Natural killer cell (primary cell): ENCODE results near the gene CTDSP1. TPM values are rescaled to one million over a fixed set of nuclear protein-coding genes. Genes with fewer than 3 reads are reported as not detected.

ENCODE experiments used
- ATAC-seq, 3 donors: fragments of 150-1000 bp in 2 of 3; fragments of 200-7000 bp in 1 of 3; cut with Tn5 transposase; 1 replicate in 1 of 3; 2 replicates in 2 of 3; pipeline ENCODE4 v1.10.0; 2021; ENCODE audit warnings: mild to moderate bottlenecking in 2 of 3, moderate library complexity in 2 of 3
- DNase-seq, 2 donors: peaks; one replicate each; pipeline versions ENCODE4 v3.0.0 to v3.0.0-alpha.2; 2013 to 2021; ENCODE audit warnings: mixed read lengths in 1 of 2
- H3K27ac ChIP-seq: one replicate; pipeline ENCODE4 v1.5.1; 2013; ENCODE audit warnings: mild to moderate bottlenecking, low read length
- H3K27me3 ChIP-seq: one replicate; pipeline ENCODE4 v1.6.1; 2013; ENCODE audit warnings: low read length; ENCODE audit not compliant: control insufficient read depth, insufficient read depth
- H3K36me3 ChIP-seq: one replicate; pipeline ENCODE4 v1.6.1; 2013; ENCODE audit warnings: low read length; ENCODE audit not compliant: control insufficient read depth, insufficient read depth
- H3K4me1 ChIP-seq: one replicate; pipeline ENCODE4 v1.6.1; 2013; ENCODE audit warnings: low read length; ENCODE audit not compliant: control insufficient read depth, insufficient read depth
- H3K4me3 ChIP-seq: one replicate; pipeline ENCODE4 v1.5.1; 2013; ENCODE audit warnings: low read length
- H3K9me3 ChIP-seq: one replicate; pipeline ENCODE4 v1.6.1; 2013; ENCODE audit warnings: low read length; ENCODE audit not compliant: control insufficient read depth, insufficient read depth
- H3K27ac Mint-ChIP-seq, 2 donors: one replicate each; pipeline ENCODE4 v1.8.0; 2022; ENCODE audit warnings: mild to moderate bottlenecking in 2 of 2, mixed read lengths in 2 of 2, moderate library complexity in 1 of 2
- H3K27me3 Mint-ChIP-seq, 2 donors: one replicate each; pipeline ENCODE4 v1.8.0; 2022; ENCODE audit warnings: low read depth in 2 of 2, mixed read lengths in 2 of 2
- H3K36me3 Mint-ChIP-seq: one replicate; pipeline ENCODE4 v1.8.0; 2022; ENCODE audit warnings: mixed read lengths
- H3K4me1 Mint-ChIP-seq, 2 donors: one replicate each; pipeline ENCODE4 v1.8.0; 2022; ENCODE audit warnings: mixed read lengths in 2 of 2
- H3K4me3 Mint-ChIP-seq: one replicate; pipeline ENCODE4 v1.8.0; 2022; ENCODE audit warnings: mild to moderate bottlenecking, moderate library complexity, mixed read lengths
- H3K9me3 Mint-ChIP-seq, 2 donors: one replicate each; pipeline ENCODE4 v1.8.0; 2022; ENCODE audit warnings: mixed read lengths in 2 of 2
- WGBS: methylation state at CpG from one replicate; pipeline ENCODE4 v1.1.7; 2013; ENCODE audit warnings: missing lambda C conversion rate; ENCODE audit not compliant: insufficient coverage; 5-methylcytosine and 5-hydroxymethylcytosine counted together
- intact Hi-C: fragments of 100-400 bp; cut with micrococcal nuclease; formaldehyde crosslinking; loops from one replicate; pipeline ENCODE4 v1.14.2; 2022
- total RNA-seq, 4 donors: library from RNA; stranded (reverse); fragments of 120-200 nt in 1 of 4; gene quantifications; one replicate each; pipeline versions ENCODE4 v1.2.3 to v1.2.4, GENCODE V29; 2013 to 2022
- TF ChIP-seq, protein P1 (sequence below): fragments of 200-600 bp; IDR thresholded peaks from one replicate; pipeline ENCODE4 v1.8.0; 2022; ENCODE audit warnings: antibody characterized with exemption

CTDSP1 gene
- total RNA-seq, 3 donors from 2014 or later (not counting 1 experiment from before 2014, with no cell fraction given): 223 to 273 (median 228) TPM

DNA sequence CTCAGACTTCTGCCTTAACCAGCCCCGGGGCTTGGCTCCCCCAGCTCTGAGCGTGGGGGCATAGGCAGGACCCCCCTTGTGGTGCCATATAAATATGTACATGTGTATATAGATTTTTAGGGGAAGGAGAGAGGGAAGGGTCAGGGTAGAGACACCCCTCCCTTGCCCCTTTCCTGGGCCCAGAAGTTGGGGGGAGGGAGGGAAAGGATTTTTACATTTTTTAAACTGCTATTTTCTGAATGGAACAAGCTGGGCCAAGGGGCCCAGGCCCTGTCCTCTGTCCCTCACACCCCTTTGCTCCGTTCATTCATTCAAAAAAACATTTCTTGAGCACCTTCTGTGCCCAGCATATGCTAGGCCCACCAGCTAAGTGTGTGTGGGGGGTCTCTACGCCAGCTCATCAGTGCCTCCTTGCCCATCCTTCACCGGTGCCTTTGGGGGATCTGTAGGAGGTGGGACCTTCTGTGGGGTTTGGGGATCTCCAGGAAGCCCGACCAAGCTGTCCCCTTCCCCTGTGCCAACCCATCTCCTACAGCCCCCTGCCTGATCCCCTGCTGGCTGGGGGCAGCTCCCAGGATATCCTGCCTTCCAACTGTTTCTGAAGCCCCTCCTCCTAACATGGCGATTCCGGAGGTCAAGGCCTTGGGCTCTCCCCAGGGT lies 5.5 kb downstream of the CTDSP1 start:
- 42% methylated on average over 6 of the region's 8 CpGs for WGBS
- H3K4me1 Mint-ChIP-seq: peaks cover 49 to 75% of the 10 kb centered on the region in 2 donors

DNA sequence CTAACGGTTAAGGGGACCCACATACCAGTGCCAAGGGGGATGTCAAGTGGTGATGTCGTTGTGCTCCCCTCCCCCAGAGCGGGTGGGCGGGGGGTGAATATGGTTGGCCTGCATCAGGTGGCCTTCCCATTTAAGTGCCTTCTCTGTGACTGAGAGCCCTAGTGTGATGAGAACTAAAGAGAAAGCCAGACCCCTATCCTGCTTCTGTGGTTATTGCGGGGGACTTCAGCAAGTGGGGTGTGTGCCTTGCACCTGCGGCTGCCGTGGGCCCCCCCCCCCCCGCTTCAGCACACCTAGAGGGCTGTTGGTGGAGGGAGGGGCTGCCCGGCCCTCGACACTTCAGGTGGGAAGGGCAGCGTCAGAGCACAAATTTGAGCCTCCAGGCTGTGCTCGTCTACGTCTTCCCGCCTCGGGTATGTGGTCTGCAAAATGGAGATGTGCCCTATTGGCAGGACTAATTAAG lies 6.1 kb downstream of the CTDSP1 start:
- Histone ChIP-seq H3K36me3 (peaks cover 42% of the 10 kb centered on the region), H3K9me3 (no peaks in the 10 kb centered on the region), H3K27me3 (no peaks in the 10 kb centered on the region), H3K4me3 (peak overlapping the region; percentile 25), H3K4me1 (peaks cover 72% of the 10 kb centered on the region), H3K27ac (peak overlapping the region; percentile 71)
- peak in 2 of 3 donors; percentile 0 to 3 for ATAC-seq
- TF ChIP-seq, protein P1, sequence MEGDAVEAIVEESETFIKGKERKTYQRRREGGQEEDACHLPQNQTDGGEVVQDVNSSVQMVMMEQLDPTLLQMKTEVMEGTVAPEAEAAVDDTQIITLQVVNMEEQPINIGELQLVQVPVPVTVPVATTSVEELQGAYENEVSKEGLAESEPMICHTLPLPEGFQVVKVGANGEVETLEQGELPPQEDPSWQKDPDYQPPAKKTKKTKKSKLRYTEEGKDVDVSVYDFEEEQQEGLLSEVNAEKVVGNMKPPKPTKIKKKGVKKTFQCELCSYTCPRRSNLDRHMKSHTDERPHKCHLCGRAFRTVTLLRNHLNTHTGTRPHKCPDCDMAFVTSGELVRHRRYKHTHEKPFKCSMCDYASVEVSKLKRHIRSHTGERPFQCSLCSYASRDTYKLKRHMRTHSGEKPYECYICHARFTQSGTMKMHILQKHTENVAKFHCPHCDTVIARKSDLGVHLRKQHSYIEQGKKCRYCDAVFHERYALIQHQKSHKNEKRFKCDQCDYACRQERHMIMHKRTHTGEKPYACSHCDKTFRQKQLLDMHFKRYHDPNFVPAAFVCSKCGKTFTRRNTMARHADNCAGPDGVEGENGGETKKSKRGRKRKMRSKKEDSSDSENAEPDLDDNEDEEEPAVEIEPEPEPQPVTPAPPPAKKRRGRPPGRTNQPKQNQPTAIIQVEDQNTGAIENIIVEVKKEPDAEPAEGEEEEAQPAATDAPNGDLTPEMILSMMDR: no peak
- peak in 1 of 2 donors; percentile 29 for DNase-seq
- H3K27ac Mint-ChIP-seq: peak overlapping the region; percentile 95 to 96
- H3K4me3 Mint-ChIP-seq: peak overlapping the region; percentile 82
- no peaks in the 10 kb centered on the region for H3K9me3 Mint-ChIP-seq
- no peaks in the 10 kb centered on the region for H3K27me3 Mint-ChIP-seq
- 4% methylated on average over 13 of the region's 15 CpGs for WGBS
- H3K36me3 Mint-ChIP-seq: no peaks in the 10 kb centered on the region
- H3K4me1 Mint-ChIP-seq: peaks cover 49 to 75% of the 10 kb centered on the region in 2 donors
- intact Hi-C loops: loop anchor here (1.0 to 2.0 kb wide), 2 partner anchors 9 to 243 kb away; no protein-coding TSS in a partner anchor

More for the DNA sequence above, 5.5 kb downstream of the CTDSP1 start:
- peak overlapping the region; percentile 71 for H3K27ac ChIP-seq
- no peaks in the 10 kb centered on the region for H3K9me3 ChIP-seq
- H3K27ac Mint-ChIP-seq: peak overlapping the region; percentile 95 to 96
- H3K27me3 Mint-ChIP-seq: no peaks in the 10 kb centered on the region
- H3K4me3 Mint-ChIP-seq: peak overlapping the region; percentile 82
- no peaks in the 10 kb centered on the region for H3K27me3 ChIP-seq
- peak; percentile 19 to 26 for DNase-seq
- H3K4me1 ChIP-seq: peaks cover 72% of the 10 kb centered on the region
- peaks cover 42% of the 10 kb centered on the region for H3K36me3 ChIP-seq
- no peak for ATAC-seq
- TF ChIP-seq, protein P1: no peak
- intact Hi-C loops: no loop called here
- peak overlapping the region; percentile 25 for H3K4me3 ChIP-seq
- no peaks in the 10 kb centered on the region for H3K36me3 Mint-ChIP-seq
- H3K9me3 Mint-ChIP-seq: no peaks in the 10 kb centered on the region

DNA sequence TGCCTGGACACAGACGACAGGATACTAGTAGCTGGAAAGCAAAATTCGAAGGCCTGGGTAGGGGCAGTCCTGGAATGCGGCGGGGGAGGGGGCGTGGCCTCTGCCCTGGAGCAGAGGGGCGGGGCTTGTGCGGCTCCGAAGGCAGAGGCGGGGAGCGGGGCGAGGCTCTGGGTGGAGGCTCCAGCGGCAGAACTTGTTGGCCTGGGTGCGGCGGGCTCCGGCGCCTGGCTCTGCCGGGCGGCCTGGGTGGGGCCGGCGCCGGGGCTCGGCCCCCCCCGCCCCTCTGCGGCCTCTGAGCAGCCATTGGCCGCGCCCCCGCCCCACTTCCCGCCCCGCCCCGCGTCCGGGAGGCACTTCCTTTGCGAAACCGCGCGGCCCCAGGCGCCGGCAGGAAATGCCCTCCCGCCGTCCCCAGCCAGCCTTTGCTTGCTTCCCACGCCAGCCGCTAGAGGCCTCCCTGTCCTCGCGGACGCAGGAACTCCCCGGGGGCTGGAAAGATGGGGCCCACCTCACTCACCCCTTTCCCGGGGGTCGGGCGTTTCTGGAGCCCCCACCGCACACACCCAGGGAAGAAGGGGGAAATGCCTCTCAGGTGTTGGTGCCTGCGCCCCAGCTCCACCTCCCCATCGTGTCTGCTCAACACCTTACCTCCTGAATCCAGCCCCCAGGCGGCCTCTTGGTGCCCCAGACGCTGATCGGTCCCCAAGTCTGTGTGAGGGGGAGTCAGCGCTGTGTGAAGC lies 6.7 kb downstream of the CTDSP1 start:
- Histone ChIP-seq H3K9me3 (no peaks in the 10 kb centered on the region), H3K4me1 (peaks cover 66% of the 10 kb centered on the region), H3K4me3 (peak overlapping the region; percentile 25), H3K27me3 (no peaks in the 10 kb centered on the region), H3K27ac (peak overlapping the region; percentile 71), H3K36me3 (peaks cover 39% of the 10 kb centered on the region)
- H3K4me3 Mint-ChIP-seq: peak overlapping the region; percentile 91
- no peaks in the 10 kb centered on the region for H3K9me3 Mint-ChIP-seq
- H3K4me1 Mint-ChIP-seq: peaks cover 48 to 70% of the 10 kb centered on the region in 2 donors
- intact Hi-C loops: loop anchor here (1.0 to 2.0 kb wide), 2 partner anchors 10 to 242 kb away; no protein-coding TSS in a partner anchor
- peak; percentile 72 to 89 (median 86) for ATAC-seq
- TF ChIP-seq, protein P1: peak; percentile 61
- H3K27me3 Mint-ChIP-seq: no peaks in the 10 kb centered on the region
- WGBS: under 1% methylated on average over 55 of the region's 56 CpGs
- DNase-seq: peak; percentile 86 to 94
- H3K36me3 Mint-ChIP-seq: no peaks in the 10 kb centered on the region
- H3K27ac Mint-ChIP-seq: peak overlapping the region; percentile 95 to 96
